HepG2 (cell line): ENCODE data around the gene ABCB9. TPM values are rescaled to one million over a fixed set of nuclear protein-coding genes. Genes with fewer than 3 reads are reported as not detected.

Source experiments
- ATAC-seq: fragments of 200-7000 bp; cut with Tn5 transposase; 3 replicates; pipeline ENCODE4 v1.9.1; 2020; ENCODE audit warnings: mild to moderate bottlenecking, moderate library complexity
- BruUV-seq: library from RNA; stranded (reverse); fragments of 400-500 nt; replicated peaks from 2 replicates; lab custom pipeline; 2021; lab: Mats Ljungman, UMichigan
- CTCF ChIA-PET: fragments of 300-600 bp; formaldehyde crosslinking; extraction: SDS; loops from one replicate; lab custom pipeline; 2021; ENCODE audit warnings: low total read pairs, inconsistent platforms, low intra/inter-chr PET ratio; lab: Yijun Ruan, JAX
- POLR2A ChIA-PET: fragments of 350-600 bp; sonication (Branson Sonifier 250); formaldehyde crosslinking; loops from one replicate; lab custom pipeline; 2020; ENCODE audit warnings: antibody characterized with exemption, inconsistent platforms; lab: Yijun Ruan, JAX
- DNase-seq: peaks from one replicate; pipeline ENCODE4 v3.0.0-alpha.2; 2015; ENCODE audit warnings: low spot score
- FAIRE-seq: peaks from 3 replicates; lab custom pipeline; 2011; peaks lifted over from hg19 to GRCh38; lab: Jason Lieb, UNC
- H2AFZ ChIP-seq: one replicate; pipeline ENCODE4 v1.6.1; 2011; ENCODE audit warnings: low read length, inconsistent platforms
- H3K27ac ChIP-seq: fragments of 300-600 bp; 3 replicates; pipeline ENCODE4 v1.8.0; 2011; ENCODE audit warnings: mixed run types, mild to moderate bottlenecking, mixed read lengths, low read length, inconsistent platforms; ENCODE audit not compliant: insufficient read depth; ENCODE audit errors: extremely low read length
- H3K27me3 ChIP-seq, 2 experiments: fragments of 200-600 bp in 1 of 2; 2 replicates in 1 of 2; 3 replicates in 1 of 2; pipeline versions ENCODE4 v1.6.0 to v1.8.0; 2011; ENCODE audit warnings: low read length in 2 of 2, mild to moderate bottlenecking in 2 of 2, moderate library complexity in 2 of 2, inconsistent platforms in 1 of 2; ENCODE audit not compliant: insufficient read depth in 2 of 2, control insufficient read depth in 1 of 2
- H3K36me3 ChIP-seq, 2 experiments: fragments of 200-600 bp in 1 of 2; replicated peaks in 1 of 2; 2 replicates in 1 of 2; 3 replicates in 1 of 2; pipeline versions ENCODE4 v1.5.1 to v1.8.0; 2011; ENCODE audit warnings: low read length in 2 of 2, inconsistent platforms in 1 of 2; ENCODE audit not compliant: insufficient read depth in 2 of 2, control insufficient read depth in 1 of 2
- H3K4me1 ChIP-seq: 2 replicates; pipeline ENCODE4 v1.5.1; 2012; ENCODE audit warnings: low read length, inconsistent platforms; ENCODE audit not compliant: insufficient read depth
- H3K4me2 ChIP-seq: 2 replicates; pipeline ENCODE4 v1.6.0; 2011; ENCODE audit warnings: low read depth, low read length, inconsistent platforms
- H3K4me3 ChIP-seq, 3 experiments: fragments of 200-600 bp in 1 of 3; sonication (generic), shearing (Covaris generic) in 1 of 3; replicated peaks in 1 of 3; 2 replicates each; pipeline ENCODE4 v1.5.1; 2011 to 2016; ENCODE audit warnings: low read length in 3 of 3, inconsistent platforms in 2 of 3, low read depth in 2 of 3, mild to moderate bottlenecking in 2 of 3, control low read depth in 1 of 3, mixed read lengths in 1 of 3; ENCODE audit not compliant: insufficient read depth in 1 of 3
- H3K79me2 ChIP-seq: one replicate; pipeline ENCODE4 v1.6.1; 2011; ENCODE audit warnings: low read length, inconsistent platforms; ENCODE audit not compliant: insufficient read depth
- H3K9ac ChIP-seq: 2 replicates; pipeline ENCODE4 v1.6.0; 2011; ENCODE audit warnings: mild to moderate bottlenecking, low read depth, low read length, inconsistent platforms; ENCODE audit not compliant: insufficient read depth
- H3K9me3 ChIP-seq: 2 replicates; pipeline ENCODE4 v1.5.1; 2012; ENCODE audit warnings: mild to moderate bottlenecking, low read length
- H4K20me1 ChIP-seq: 2 replicates; pipeline ENCODE4 v1.6.0; 2011; ENCODE audit warnings: inconsistent platforms, mild to moderate bottlenecking, low read length, moderate library complexity; ENCODE audit not compliant: insufficient read depth
- AGO1 ChIP-seq: fragments of 200-400 bp; formaldehyde crosslinking; IDR thresholded peaks from 2 replicates; pipeline ENCODE4 v1.6.1; 2017; ENCODE audit warnings: mild to moderate bottlenecking, low read depth, low read length, moderate library complexity; ENCODE audit not compliant: poor library complexity, severe bottlenecking
- MTA1 ChIP-seq: sonication (generic); formaldehyde crosslinking; IDR thresholded peaks from 2 replicates; pipeline ENCODE4 v1.4.0; 2020; ENCODE audit warnings: missing genetic modification reagents, mild to moderate bottlenecking, borderline replicate concordance
- POLR2G ChIP-seq: fragments of 200-400 bp; formaldehyde crosslinking; IDR thresholded peaks from 2 replicates; pipeline ENCODE4 v1.6.1; 2018; ENCODE audit warnings: mild to moderate bottlenecking, low read depth, low read length, moderate library complexity
- ZBTB44 ChIP-seq: sonication (generic); formaldehyde crosslinking; IDR thresholded peaks from 2 replicates; pipeline ENCODE4 v1.4.0; 2020; ENCODE audit warnings: missing genetic modification reagents
- WGBS: methylation state at CpG from one replicate; pipeline ENCODE4 v1.1.6; 2017; ENCODE audit warnings: low lambda C conversion rate; 5-methylcytosine and 5-hydroxymethylcytosine counted together
- in situ Hi-C: cut with HindIII; loops from 2 replicates; pipeline ENCODE4 v1.10.0; 2017; ENCODE audit warnings: low pct_unique_long_range_greater_than_20kb; ENCODE audit not compliant: extremely low pct_ligation_motif_present
- intact Hi-C: fragments of 100-400 bp; cut with micrococcal nuclease; formaldehyde crosslinking; loops from one replicate; pipeline ENCODE4 v1.10.0; 2022; ENCODE audit not compliant: unreplicated experiment
- polyA plus RNA-seq, 8 experiments: library from polyadenylated mRNA; depleted of rRNA in 3 of 8; stranded (reverse) in 7 of 8; unstranded in 1 of 8; fragments of >200 nt; fragmentation: Illumina TruSeq in 4 of 8; extraction: Trizol in 4 of 8; gene quantifications; 2 replicates each; pipeline versions ENCODE4 v1.2.1 to v1.2.3, GENCODE V29; 2011 to 2016; ENCODE audit warnings: low read depth in 4 of 8, missing spikeins in 1 of 8, mixed read lengths in 1 of 8; ENCODE audit not compliant: insufficient read depth in 1 of 8
- total RNA-seq, 5 experiments: library from RNA; depleted of rRNA; stranded (reverse); fragments of >200 nt; fragmentation: Illumina TruSeq; extraction: Trizol; gene quantifications; 2 replicates each; pipeline ENCODE4 v1.2.3, GENCODE V29; 2016; ENCODE audit warnings: low read depth in 1 of 5

ABCB9 gene
- total and polyA plus RNA-seq, 2 of the 13 experiments (the other 11 are each of a cell fraction or from before 2014, with no cell fraction given), result 5.1 to 6.0 TPM

GRCh38 chr12:122981587-122982476, 15.6 kb upstream of the ABCB9 start:
- in situ Hi-C loops, result no loop called here
- no peak for ATAC-seq
- no TSS peak for BruUV-seq

More at GRCh38 chr12:122981587-122982476, 15.6 kb upstream of the ABCB9 start:
- ChIA-PET POLR2A (interaction anchor here (0.6 to 5.0 kb wide), 5 partner anchors 7 to 251 kb away, joined by 3 to 49 read pairs (median 4); partner anchors contain the start of genes ABCB9, MPHOSPH9, MTRFR and OGFOD2), CTCF (no interaction called here)
- peaks cover 70% of the 10 kb centered on the region for H3K4me1 ChIP-seq
- DNase-seq (no peak), FAIRE-seq (no peak)
- peaks cover 34% of the 10 kb centered on the region for H3K79me2 ChIP-seq
- peak overlapping the region; percentile 87 to 99 (median 97) for H3K4me3 ChIP-seq
- peak overlapping the region; percentile 96 for H3K4me2 ChIP-seq
- intact Hi-C loops, result loop anchor here (5.0 kb wide), 1 partner anchor 250 kb away; the partner anchor contains the start of genes MPHOSPH9 and MTRFR
- TF ChIP-seq ZBTB44 (CRISPR knock-in tag) (no peak), POLR2G (0 out of 2 replicates have a peak, but pooled peaks have one; percentile 8), AGO1 (peak; percentile 21), MTA1 (CRISPR knock-in tag) (0 out of 2 replicates have a peak, but pooled peaks have one; percentile 28)
- peaks cover 4 to 18% of the 10 kb centered on the region in 2 experiments; a peak in 4 of 5 replicates for H3K36me3 ChIP-seq
- H4K20me1 ChIP-seq, result no peaks in the 10 kb centered on the region
- no peak overlapping the region for H2AFZ ChIP-seq
- H3K27ac ChIP-seq, result peak overlapping the region; percentile 93
- no peaks in the 10 kb centered on the region for H3K9me3 ChIP-seq
- H3K9ac ChIP-seq, result peak overlapping the region; percentile 94
- no peaks in the 10 kb centered on the region; a peak in 1 of 5 replicates for H3K27me3 ChIP-seq
- WGBS, result 78% methylated on average over 22 of the region's 25 CpGs
